ENCODE data around the gene ZBTB42.

Gene ZBTB42

DNA sequence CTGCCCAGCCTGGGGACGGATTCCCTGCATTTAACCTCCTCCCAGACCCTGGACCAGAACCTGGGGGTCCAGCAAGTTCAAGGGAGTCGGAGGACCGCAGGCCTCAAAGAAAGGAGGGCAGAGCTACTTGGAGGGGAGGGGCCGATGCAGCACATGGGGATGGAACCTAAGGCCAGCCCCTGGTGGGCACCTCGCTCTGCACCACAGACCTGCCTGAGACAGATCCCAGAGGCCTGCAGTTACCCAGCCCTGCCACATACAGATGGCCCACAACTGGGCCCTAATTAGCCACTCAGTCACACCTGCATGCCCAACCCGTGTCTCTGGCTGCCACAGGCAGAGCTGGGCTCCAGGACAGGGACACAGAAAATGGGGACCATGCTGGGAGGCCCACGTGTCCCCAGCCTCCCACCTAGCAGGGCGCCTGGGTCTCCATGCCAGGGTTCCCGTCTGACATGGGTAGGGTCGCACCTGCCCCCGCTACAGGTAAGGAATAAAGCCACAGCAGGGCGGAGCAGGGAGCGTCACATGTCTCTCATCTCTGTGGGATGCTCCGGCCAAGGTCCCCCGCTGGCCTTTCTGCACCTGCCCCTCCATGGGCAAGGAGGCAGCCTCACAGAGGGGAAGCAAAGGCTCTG lies 22.1 kb upstream of the ZBTB42 start:
- Histone ChIP-seq H3K79me2 (no peaks in the 10 kb centered on the region), H3K4me2 (ENCODE audit: low read length) (no peak overlapping the region), H3K36me3 (ENCODE audit: control insufficient read depth, insufficient read depth, low read length) (no peaks in the 10 kb centered on the region), H2AFZ (no peak overlapping the region), H3K4me3 (ENCODE audit: low read depth, low read length) (no peak overlapping the region), H3K9me3 (ENCODE audit: control insufficient read depth, low read length) (no peaks in the 10 kb centered on the region), H3K9ac (no peak overlapping the region), H3K27ac (no peak overlapping the region), H3K27me3 (ENCODE audit: control insufficient read depth, insufficient read depth, low read length) (no peaks in the 10 kb centered on the region), H3K4me1 (no peaks in the 10 kb centered on the region)
- TF ChIP-seq, protein P1, sequence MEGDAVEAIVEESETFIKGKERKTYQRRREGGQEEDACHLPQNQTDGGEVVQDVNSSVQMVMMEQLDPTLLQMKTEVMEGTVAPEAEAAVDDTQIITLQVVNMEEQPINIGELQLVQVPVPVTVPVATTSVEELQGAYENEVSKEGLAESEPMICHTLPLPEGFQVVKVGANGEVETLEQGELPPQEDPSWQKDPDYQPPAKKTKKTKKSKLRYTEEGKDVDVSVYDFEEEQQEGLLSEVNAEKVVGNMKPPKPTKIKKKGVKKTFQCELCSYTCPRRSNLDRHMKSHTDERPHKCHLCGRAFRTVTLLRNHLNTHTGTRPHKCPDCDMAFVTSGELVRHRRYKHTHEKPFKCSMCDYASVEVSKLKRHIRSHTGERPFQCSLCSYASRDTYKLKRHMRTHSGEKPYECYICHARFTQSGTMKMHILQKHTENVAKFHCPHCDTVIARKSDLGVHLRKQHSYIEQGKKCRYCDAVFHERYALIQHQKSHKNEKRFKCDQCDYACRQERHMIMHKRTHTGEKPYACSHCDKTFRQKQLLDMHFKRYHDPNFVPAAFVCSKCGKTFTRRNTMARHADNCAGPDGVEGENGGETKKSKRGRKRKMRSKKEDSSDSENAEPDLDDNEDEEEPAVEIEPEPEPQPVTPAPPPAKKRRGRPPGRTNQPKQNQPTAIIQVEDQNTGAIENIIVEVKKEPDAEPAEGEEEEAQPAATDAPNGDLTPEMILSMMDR (IDR thresholded peaks at IDR 0.05): no peak

DNA sequence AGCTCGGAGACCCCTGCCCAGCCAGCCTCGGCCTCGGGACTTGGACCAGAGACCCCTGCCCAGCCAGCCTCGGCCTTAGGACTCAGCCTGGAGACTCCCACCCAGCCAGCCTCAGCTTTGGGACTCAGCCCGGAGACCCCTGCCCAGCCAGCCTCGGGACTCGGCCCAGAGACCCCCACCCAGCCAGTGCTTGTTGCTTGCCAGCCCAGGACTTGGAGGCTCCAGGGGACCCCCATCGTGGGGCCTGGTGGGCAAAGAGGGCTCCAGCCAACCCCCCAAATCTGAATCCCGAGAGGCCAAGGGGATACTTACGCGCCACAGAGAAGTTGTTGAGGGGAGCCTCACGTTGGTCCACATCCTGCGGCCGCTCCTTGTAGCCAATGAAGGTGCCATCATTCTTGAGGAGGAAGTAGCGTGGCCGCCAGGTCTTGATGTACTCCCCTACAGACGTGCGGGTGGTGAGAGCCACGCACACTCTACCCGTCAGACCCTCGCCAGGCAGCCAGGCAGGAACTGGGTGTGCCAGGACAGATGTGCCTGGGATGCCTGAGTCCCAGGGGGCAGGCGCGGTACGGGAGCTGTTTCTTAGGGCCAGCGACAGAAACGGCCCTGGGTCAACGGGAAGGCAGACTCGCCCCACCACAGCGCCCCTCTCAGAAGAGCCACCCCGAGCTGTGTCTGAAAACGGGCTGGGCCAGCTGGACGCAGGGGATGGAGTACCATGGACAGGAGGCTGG lies 21.0 kb upstream of the ZBTB42 start:
- H3K36me3 ChIP-seq (ENCODE audit: control insufficient read depth, insufficient read depth, low read length): no peaks in the 10 kb centered on the region
- H3K4me2 ChIP-seq (ENCODE audit: low read length): no peak overlapping the region
- H3K79me2 ChIP-seq: peaks cover 6% of the 10 kb centered on the region
- H3K27ac ChIP-seq: no peak overlapping the region
- TF ChIP-seq, protein P1 (IDR thresholded peaks at IDR 0.05): no peak
- H3K4me3 ChIP-seq (ENCODE audit: low read depth, low read length): no peak overlapping the region
- no peaks in the 10 kb centered on the region for H3K9me3 ChIP-seq (ENCODE audit: control insufficient read depth, low read length)
- no peaks in the 10 kb centered on the region for H3K27me3 ChIP-seq (ENCODE audit: control insufficient read depth, insufficient read depth, low read length)
- no peaks in the 10 kb centered on the region for H3K4me1 ChIP-seq
- no peak overlapping the region for H3K9ac ChIP-seq
- no peak overlapping the region for H2AFZ ChIP-seq

DNA sequence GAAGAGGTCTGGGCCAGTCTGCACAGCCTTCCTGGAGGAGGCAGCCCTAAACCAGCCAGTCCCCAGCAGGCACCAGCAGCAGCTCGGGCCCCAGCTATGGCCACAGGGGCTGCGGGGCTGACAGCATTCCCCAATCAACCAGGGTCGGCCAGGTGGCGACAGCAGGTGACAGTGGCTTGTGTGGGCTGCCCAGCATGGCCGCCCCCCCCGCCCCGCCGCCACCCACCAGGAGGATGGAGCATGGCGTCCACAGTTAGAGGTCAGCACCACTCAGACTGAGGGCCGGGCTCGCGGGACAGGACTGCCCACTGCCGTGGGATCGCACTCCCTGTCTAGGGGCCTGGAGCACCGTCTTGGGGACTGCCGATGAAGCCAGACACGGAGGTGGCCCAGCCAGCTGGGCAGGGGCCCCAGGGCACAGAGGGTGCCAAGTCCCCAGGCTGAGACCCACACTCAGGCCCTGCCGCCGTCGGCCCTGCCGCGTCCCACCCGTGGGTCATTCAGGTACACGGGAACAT lies 20.3 kb upstream of the ZBTB42 start:
- no peak overlapping the region for H3K4me3 ChIP-seq (ENCODE audit: low read depth, low read length)
- no peaks in the 10 kb centered on the region for H3K4me1 ChIP-seq
- TF ChIP-seq, protein P1 (IDR thresholded peaks at IDR 0.05): no peak
- H3K4me2 ChIP-seq (ENCODE audit: low read length): no peak overlapping the region
- no peaks in the 10 kb centered on the region for H3K27me3 ChIP-seq (ENCODE audit: control insufficient read depth, insufficient read depth, low read length)
- H3K79me2 ChIP-seq: peaks cover 6% of the 10 kb centered on the region
- no peak overlapping the region for H3K27ac ChIP-seq
- H3K9me3 ChIP-seq (ENCODE audit: control insufficient read depth, low read length): no peaks in the 10 kb centered on the region
- no peaks in the 10 kb centered on the region for H3K36me3 ChIP-seq (ENCODE audit: control insufficient read depth, insufficient read depth, low read length)
- no peak overlapping the region for H3K9ac ChIP-seq
- no peak overlapping the region for H2AFZ ChIP-seq

DNA sequence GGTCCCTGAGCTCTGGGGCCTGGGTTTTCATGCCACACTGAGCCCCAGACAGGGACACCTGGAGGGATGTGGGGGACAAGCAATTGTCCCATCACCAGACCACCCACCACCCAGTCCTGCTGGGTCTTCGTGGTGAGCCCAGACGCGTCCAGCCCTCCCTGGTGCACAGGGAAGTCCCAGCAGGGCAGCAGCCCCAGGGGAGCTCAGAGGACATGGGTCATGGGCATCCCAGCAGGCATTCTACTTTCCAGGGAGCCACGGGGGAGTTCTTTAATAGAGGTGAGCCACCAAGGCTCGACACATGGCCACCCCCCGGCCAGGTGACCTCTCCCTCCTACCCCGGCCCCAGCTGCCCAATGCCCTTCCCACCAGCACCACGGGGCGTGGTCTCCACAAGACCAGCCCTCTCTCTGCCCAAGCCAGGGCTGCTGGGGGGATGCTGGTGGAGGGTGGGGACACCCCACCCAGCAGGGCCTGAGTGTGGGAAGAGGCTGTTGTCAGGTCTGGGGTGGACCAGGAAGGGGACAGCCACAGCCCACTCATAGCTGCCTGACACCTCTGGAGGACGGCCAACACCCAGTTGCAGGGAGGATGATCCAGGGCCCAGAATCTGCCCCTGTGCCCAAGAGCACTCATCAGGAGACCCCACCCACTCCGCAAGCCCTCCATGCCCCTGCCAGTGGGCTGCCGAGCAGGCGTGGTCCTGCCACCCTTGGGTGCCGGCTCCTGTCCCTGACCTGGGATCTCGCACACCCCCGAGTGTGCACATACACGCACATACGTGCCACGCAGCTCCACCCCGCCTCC lies 19.4 kb upstream of the ZBTB42 start:
- Histone ChIP-seq H3K4me3 (ENCODE audit: low read depth, low read length) (no peak overlapping the region), H3K9ac (no peak overlapping the region), H3K36me3 (ENCODE audit: control insufficient read depth, insufficient read depth, low read length) (no peaks in the 10 kb centered on the region), H3K4me1 (no peaks in the 10 kb centered on the region), H3K27me3 (ENCODE audit: control insufficient read depth, insufficient read depth, low read length) (no peaks in the 10 kb centered on the region), H3K9me3 (ENCODE audit: control insufficient read depth, low read length) (no peaks in the 10 kb centered on the region), H3K4me2 (ENCODE audit: low read length) (no peak overlapping the region), H3K27ac (no peak overlapping the region), H2AFZ (no peak overlapping the region), H3K79me2 (peaks cover 6% of the 10 kb centered on the region)
- TF ChIP-seq, protein P1 (IDR thresholded peaks at IDR 0.05): no peak

Data from parathyroid adenoma (tissue), 2 donors.